BE2C (cell line): ENCODE data around the gene TMBIM1.

Experiments
- DNase-seq: peaks from one replicate; pipeline ENCODE4 v3.0.0-alpha.2; 2020
- H3K27me3 ChIP-seq: fragments of 250-450 bp; sonication (Bioruptor Pico); 2 replicates; pipeline ENCODE4 v1.5.1; 2020; ENCODE audit warnings: mild to moderate bottlenecking
- H3K36me3 ChIP-seq: fragments of 250-450 bp; sonication (Bioruptor Pico); 2 replicates; pipeline ENCODE4 v1.5.1; 2020; ENCODE audit warnings: mild to moderate bottlenecking
- H3K4me1 ChIP-seq: fragments of 250-450 bp; sonication (Bioruptor Pico); 2 replicates; pipeline ENCODE4 v1.5.1; 2020
- H3K4me3 ChIP-seq: 2 replicates; pipeline ENCODE4 v1.5.1; 2011; ENCODE audit warnings: low read depth, low read length
- H3K9me3 ChIP-seq: fragments of 250-450 bp; sonication (Bioruptor Pico); 2 replicates; pipeline ENCODE4 v1.5.1; 2020
- CTCF ChIP-seq: IDR thresholded peaks from 2 replicates; pipeline ENCODE4 v1.5.1; 2012; ENCODE audit warnings: mild to moderate bottlenecking, low read depth, low read length

Gene TMBIM1

DNA sequence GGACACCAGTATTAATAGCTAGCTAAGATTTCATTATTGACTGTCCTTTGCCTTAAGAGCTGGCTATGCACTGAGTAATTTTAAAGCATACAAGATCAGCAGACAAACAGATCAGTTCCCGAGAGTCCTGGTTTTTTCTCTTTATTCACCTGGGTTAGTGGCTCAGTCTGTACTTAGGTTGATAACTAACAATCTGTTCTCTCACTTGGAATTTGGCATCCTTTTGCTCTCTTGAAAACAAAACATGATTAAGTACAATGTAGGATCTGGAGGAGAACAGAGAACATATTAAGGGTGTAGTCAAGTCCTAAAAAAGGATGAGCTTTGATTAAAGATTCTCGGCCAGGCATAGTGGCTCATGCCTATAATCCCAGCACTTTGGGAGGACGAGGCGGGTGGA is 58.8 kb downstream of the TMBIM1 start:
- H3K9me3 ChIP-seq: no peaks in the 10 kb centered on the region
- H3K36me3 ChIP-seq: peaks cover 75% of the 10 kb centered on the region
- H3K4me1 ChIP-seq: no peaks in the 10 kb centered on the region
- no peak overlapping the region for H3K4me3 ChIP-seq
- DNase-seq: no peak
- H3K27me3 ChIP-seq: no peaks in the 10 kb centered on the region
- no peak for TF ChIP-seq CTCF

- Histone ChIP-seq H3K9me3 (no peaks in the 10 kb centered on the region), H3K36me3 (peaks cover 79% of the 10 kb centered on the region), H3K27me3 (no peaks in the 10 kb centered on the region), H3K4me1 (no peaks in the 10 kb centered on the region), H3K4me3 (no peak overlapping the region)
- TF ChIP-seq CTCF: peak; percentile 44
- no peak for DNase-seq
These were observed 61.4 kb downstream of the TMBIM1 start for GRCh38 chr2:218230882-218231281.

DNA sequence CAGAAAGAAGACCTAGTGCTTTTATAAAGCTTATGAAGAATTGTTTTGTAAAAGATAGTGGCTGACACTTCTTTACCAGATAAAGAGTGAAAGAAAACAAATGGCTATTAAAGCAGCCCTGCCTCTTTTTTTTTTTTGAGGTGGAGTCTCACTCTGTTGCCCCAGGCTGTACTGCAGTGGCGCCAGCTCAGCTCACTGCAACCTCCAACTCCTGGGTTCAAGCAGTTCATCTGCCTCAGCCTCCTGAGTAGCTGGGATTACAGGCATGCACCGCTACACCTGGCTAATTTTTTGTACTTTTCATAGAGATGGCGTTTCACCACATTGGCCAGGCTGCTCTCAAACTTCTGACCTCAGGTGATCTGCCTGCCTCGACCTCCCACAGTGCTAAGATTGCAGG is 62.5 kb downstream of the TMBIM1 start:
- Histone ChIP-seq H3K27me3 (no peaks in the 10 kb centered on the region), H3K4me3 (no peak overlapping the region), H3K4me1 (no peaks in the 10 kb centered on the region), H3K36me3 (peaks cover 75% of the 10 kb centered on the region), H3K9me3 (no peaks in the 10 kb centered on the region)
- no peak for TF ChIP-seq CTCF
- no peak for DNase-seq

DNA sequence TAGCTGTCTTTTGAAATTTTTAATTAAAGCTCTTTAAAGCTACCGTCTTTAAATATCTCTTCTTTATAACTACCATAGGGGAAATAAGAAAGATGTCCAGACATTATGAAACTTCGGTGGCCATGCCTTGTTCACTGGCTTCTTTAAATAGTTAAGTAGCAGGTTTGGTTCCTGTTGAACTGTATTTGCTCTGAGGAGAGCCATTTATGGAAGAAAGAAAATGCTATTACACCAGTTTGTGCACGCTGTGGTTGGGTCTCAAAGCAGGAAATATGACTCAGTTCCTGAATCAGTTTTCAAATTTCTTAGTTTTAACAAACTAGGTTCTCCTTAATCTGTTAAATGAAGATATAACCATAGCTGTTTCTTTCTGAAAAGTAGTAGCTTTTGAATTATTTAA is 63.1 kb downstream of the TMBIM1 start:
- Histone ChIP-seq H3K36me3 (peaks cover 71% of the 10 kb centered on the region), H3K4me1 (no peaks in the 10 kb centered on the region)
- DNase-seq: no peak

GRCh38 chr2:218228366-218229090 is 63.8 kb downstream of the TMBIM1 start:
- no peak overlapping the region for H3K4me3 ChIP-seq
- no peaks in the 10 kb centered on the region for H3K9me3 ChIP-seq
- H3K27me3 ChIP-seq: no peaks in the 10 kb centered on the region
- DNase-seq: no peak
- H3K36me3 ChIP-seq: peaks cover 64% of the 10 kb centered on the region
- TF ChIP-seq CTCF: no peak
- no peaks in the 10 kb centered on the region for H3K4me1 ChIP-seq

More for the DNA sequence above, 63.1 kb downstream of the TMBIM1 start:
- no peak for TF ChIP-seq CTCF
- no peaks in the 10 kb centered on the region for H3K27me3 ChIP-seq
- H3K9me3 ChIP-seq: no peaks in the 10 kb centered on the region
- no peak overlapping the region for H3K4me3 ChIP-seq

- H3K4me1 ChIP-seq: peaks cover 4% of the 10 kb centered on the region
- DNase-seq: no peak
- H3K27me3 ChIP-seq: no peaks in the 10 kb centered on the region
- no peak overlapping the region for H3K4me3 ChIP-seq
- H3K9me3 ChIP-seq: no peaks in the 10 kb centered on the region
- TF ChIP-seq CTCF: no peak
- H3K36me3 ChIP-seq: peaks cover 53% of the 10 kb centered on the region
These were observed 65.4 kb downstream of the TMBIM1 start for GRCh38 chr2:218226903-218227302.
